Stomach (tissue), 9 donors: ENCODE data around the gene ELMOD1. TPM values are rescaled to one million over a fixed set of nuclear protein-coding genes. Genes with fewer than 3 reads are reported as not detected.

ENCODE experiments used
- DNase-seq, 2 donors: peaks; one replicate each; pipeline versions ENCODE4 v3.0.0 to v3.0.0-alpha.2; 2013 to 2019
- H3K27ac ChIP-seq, 5 donors: fragments of 200-600 bp in 4 of 5; sonication (generic) in 4 of 5; one replicate each; pipeline ENCODE4 v1.5.1; 2013 to 2019; ENCODE audit warnings: mild to moderate bottlenecking in 1 of 5, moderate library complexity in 1 of 5
- H3K27me3 ChIP-seq, 3 donors: fragments of 200-600 bp; sonication (generic); one replicate each; pipeline ENCODE4 v1.5.1; 2017 to 2019; ENCODE audit warnings: mixed run types in 1 of 3
- H3K36me3 ChIP-seq, 4 donors: fragments of 200-600 bp; sonication (generic); 1 replicate in 3 of 4; 2 replicates in 1 of 4; pipeline ENCODE4 v1.5.1; 2016 to 2019
- H3K4me1 ChIP-seq, 4 donors: fragments of 200-600 bp; sonication (generic); one replicate each; pipeline ENCODE4 v1.5.1; 2016 to 2019
- H3K4me3 ChIP-seq, 4 donors: fragments of 200-600 bp; sonication (generic) in 3 of 4; one replicate each; pipeline ENCODE4 v1.5.1; 2016 to 2019; ENCODE audit warnings: mild to moderate bottlenecking in 1 of 4
- H3K9me3 ChIP-seq, 4 donors: fragments of 200-600 bp; sonication (generic); one replicate each; pipeline ENCODE4 v1.5.1; 2016 to 2019
- EP300 ChIP-seq: sonication (generic); formaldehyde crosslinking; IDR thresholded peaks from one replicate; pipeline ENCODE4 v1.6.1; 2017; ENCODE audit warnings: antibody characterized with exemption
- POLR2A ChIP-seq, 4 donors: fragments of 450-650 bp; IDR thresholded peaks; one replicate each; pipeline ENCODE4 v1.6.1; 2016; ENCODE audit warnings: antibody characterized with exemption in 4 of 4, control low read depth in 2 of 4, mild to moderate bottlenecking in 1 of 4, moderate library complexity in 1 of 4
- POLR2AphosphoS5 ChIP-seq, 3 donors: sonication (generic); formaldehyde crosslinking; IDR thresholded peaks; one replicate each; pipeline ENCODE4 v1.6.1; 2016; ENCODE audit warnings: antibody characterized with exemption in 3 of 3
- WGBS, 5 donors: extraction: QIAGEN DNeasy Blood & Tissue Kit in 3 of 5; methylation state at CpG; one replicate each; pipeline versions ENCODE4 v1.1.5 to v1.1.7; 2013 to 2018; 5-methylcytosine and 5-hydroxymethylcytosine counted together
- intact Hi-C: fragments of 100-400 bp; cut with DNase I; formaldehyde crosslinking; loops from one replicate; pipeline ENCODE4 v1.15.1; 2023; ENCODE audit warnings: low total_unique reads
- polyA plus RNA-seq, 3 donors: library from polyadenylated mRNA; stranded (reverse); fragments of 200-250 nt; gene quantifications; one replicate each; pipeline ENCODE4 v1.2.3, GENCODE V29; 2013
- total RNA-seq, 5 donors: library from RNA; depleted of rRNA; stranded (reverse); fragments of >200 nt; gene quantifications; one replicate each; pipeline versions ENCODE4 v1.1.0 to v1.2.3, GENCODE V29; 2014 to 2016
- TF ChIP-seq, protein P1 (sequence below), 7 experiments: fragments of 450-650 bp in 4 of 7; fragments of 200-600 bp in 3 of 7; sonication (generic) in 3 of 7; IDR thresholded peaks; one replicate each; pipeline ENCODE4 v1.5.1; 2016 to 2019; ENCODE audit warnings: antibody characterized with exemption in 7 of 7, control low read depth in 2 of 7, mild to moderate bottlenecking in 1 of 7
- donor health status: healthy with polysubstance abuse.
- donor health status: Bipolar disorder and iron deficiency.
- donor health status: healthy.

The ELMOD1 gene
- total and polyA plus RNA-seq, 8 donors = 0.15 to 1.1 (median 0.31) TPM; not detected in 5

DNA sequence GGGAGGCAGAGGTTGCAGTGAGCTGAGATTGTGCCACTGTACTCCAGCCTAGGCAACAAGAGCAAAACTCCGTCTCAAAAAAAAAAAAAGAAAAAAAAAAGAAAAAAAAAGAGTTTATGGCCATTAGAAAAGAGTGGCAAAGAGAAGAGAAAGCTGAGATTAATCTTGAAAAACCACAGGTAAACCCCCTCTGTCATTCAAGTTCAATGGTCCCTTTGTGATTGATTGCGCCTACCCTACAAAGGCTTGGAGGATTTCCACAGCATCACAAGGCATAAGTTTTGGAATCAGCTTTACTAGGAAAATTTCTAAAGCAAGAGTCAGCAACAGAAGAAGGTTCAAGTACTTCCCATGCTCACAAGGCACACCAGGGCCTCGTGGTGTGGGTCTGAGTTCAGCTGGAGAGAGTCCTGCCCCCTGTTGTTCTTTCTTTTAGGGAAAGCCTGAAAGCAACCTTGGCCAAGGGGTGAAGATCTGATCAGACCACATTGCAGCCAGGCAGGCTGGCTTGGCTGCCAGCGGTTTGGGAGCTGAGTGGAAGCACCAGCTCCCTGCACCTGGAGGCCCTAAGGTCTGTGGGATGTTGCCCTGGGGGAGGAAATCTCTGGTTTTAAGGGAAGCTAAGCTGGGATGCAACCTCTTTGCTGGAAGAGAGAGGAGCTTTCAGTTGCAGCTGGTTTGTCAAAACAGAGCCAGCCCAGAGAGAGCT is 79.1 kb downstream of the ELMOD1 start:
- H3K27me3 ChIP-seq = peaks cover 0 to 10% (median 0%) of the 10 kb centered on the region in 3 donors
- intact Hi-C loops = no loop called here
- H3K36me3 ChIP-seq = no peaks in the 10 kb centered on the region
- no peak overlapping the region for H3K4me3 ChIP-seq
- WGBS, 5 donors = 46 to 58% (median 56%) methylated on average over 4 of the region's 4 CpGs
- DNase-seq = no peak
- no peaks in the 10 kb centered on the region for H3K4me1 ChIP-seq
- no peak overlapping the region for H3K27ac ChIP-seq
- no peak for TF ChIP-seq EP300
- TF ChIP-seq POLR2AphosphoS5 (IDR thresholded peaks at IDR 0.05) = no peak
- TF ChIP-seq, protein P1, sequence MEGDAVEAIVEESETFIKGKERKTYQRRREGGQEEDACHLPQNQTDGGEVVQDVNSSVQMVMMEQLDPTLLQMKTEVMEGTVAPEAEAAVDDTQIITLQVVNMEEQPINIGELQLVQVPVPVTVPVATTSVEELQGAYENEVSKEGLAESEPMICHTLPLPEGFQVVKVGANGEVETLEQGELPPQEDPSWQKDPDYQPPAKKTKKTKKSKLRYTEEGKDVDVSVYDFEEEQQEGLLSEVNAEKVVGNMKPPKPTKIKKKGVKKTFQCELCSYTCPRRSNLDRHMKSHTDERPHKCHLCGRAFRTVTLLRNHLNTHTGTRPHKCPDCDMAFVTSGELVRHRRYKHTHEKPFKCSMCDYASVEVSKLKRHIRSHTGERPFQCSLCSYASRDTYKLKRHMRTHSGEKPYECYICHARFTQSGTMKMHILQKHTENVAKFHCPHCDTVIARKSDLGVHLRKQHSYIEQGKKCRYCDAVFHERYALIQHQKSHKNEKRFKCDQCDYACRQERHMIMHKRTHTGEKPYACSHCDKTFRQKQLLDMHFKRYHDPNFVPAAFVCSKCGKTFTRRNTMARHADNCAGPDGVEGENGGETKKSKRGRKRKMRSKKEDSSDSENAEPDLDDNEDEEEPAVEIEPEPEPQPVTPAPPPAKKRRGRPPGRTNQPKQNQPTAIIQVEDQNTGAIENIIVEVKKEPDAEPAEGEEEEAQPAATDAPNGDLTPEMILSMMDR (IDR thresholded peaks at IDR 0.05) = no peak
- TF ChIP-seq POLR2A (IDR thresholded peaks at IDR 0.05) = no peak
- no peaks in the 10 kb centered on the region for H3K9me3 ChIP-seq

DNA sequence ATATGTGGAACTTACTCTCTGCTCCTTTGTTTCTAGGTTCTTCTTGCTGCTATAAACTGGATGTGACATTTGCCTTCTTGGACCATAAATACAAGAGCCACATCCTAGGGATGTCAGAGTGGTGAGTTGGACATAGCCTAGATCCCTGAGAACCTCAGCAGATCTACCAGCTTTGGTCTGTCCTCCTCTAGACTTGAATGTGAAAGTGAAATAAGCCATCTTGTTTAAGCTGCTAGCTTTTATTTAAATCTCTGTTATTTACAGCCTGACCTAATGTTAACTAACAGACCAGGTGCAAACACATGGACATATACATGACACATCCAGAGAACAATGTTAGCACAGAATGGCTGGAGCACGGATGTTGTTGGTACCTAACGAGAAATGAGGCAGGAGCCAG is 85.0 kb downstream of the ELMOD1 start:
- H3K4me3 ChIP-seq = no peak overlapping the region
- WGBS, 5 donors = 46 to 86% (median 74%) methylated on average over 2 of the region's 2 CpGs
- no peak for DNase-seq
- H3K27me3 ChIP-seq = peaks cover 0 to 10% (median 0%) of the 10 kb centered on the region in 3 donors
- H3K4me1 ChIP-seq = no peaks in the 10 kb centered on the region
- H3K9me3 ChIP-seq = no peaks in the 10 kb centered on the region
- TF ChIP-seq POLR2AphosphoS5 (IDR thresholded peaks at IDR 0.05) (no peak), POLR2A (IDR thresholded peaks at IDR 0.05) (no peak), EP300 (no peak)
- TF ChIP-seq, protein P1 (IDR thresholded peaks at IDR 0.05) = no peak
- no peaks in the 10 kb centered on the region for H3K36me3 ChIP-seq
- intact Hi-C loops = no loop called here
- no peak overlapping the region for H3K27ac ChIP-seq

GRCh38 chr11:107676336-107677057 is 85.5 kb downstream of the ELMOD1 start:
- intact Hi-C loops = no loop called here
- no peak overlapping the region for H3K4me3 ChIP-seq
- H3K27me3 ChIP-seq = peaks cover 0 to 10% (median 0%) of the 10 kb centered on the region in 3 donors
- H3K27ac ChIP-seq = no peak overlapping the region
- DNase-seq = no peak
- no peaks in the 10 kb centered on the region for H3K36me3 ChIP-seq
- H3K4me1 ChIP-seq = no peaks in the 10 kb centered on the region
- 75 to 84% (median 82%) methylated on average over 7 to 8 of the region's 8 CpGs for WGBS, 5 donors
- no peaks in the 10 kb centered on the region for H3K9me3 ChIP-seq
- TF ChIP-seq POLR2A (IDR thresholded peaks at IDR 0.05) (no peak), EP300 (no peak), POLR2AphosphoS5 (IDR thresholded peaks at IDR 0.05) (no peak)
- TF ChIP-seq, protein P1 (IDR thresholded peaks at IDR 0.05) = no peak

- Histone ChIP-seq H3K9me3 (no peaks in the 10 kb centered on the region), H3K4me1 (no peaks in the 10 kb centered on the region), H3K27me3 (no peaks in the 10 kb centered on the region), H3K36me3 (no peaks in the 10 kb centered on the region), H3K27ac (no peak overlapping the region), H3K4me3 (no peak overlapping the region)
- intact Hi-C loops = no loop called here
- no peak for TF ChIP-seq EP300
- no peak for TF ChIP-seq POLR2A (IDR thresholded peaks at IDR 0.05)
- TF ChIP-seq, protein P1 (IDR thresholded peaks at IDR 0.05) = no peak
- no peak for TF ChIP-seq POLR2AphosphoS5 (IDR thresholded peaks at IDR 0.05)
- no peak for DNase-seq
- WGBS, 5 donors = 72 to 84% (median 77%) methylated on average over 7 of the region's 7 CpGs
Measured at GRCh38 chr11:107677924-107678631, 87.1 kb downstream of the ELMOD1 start.
